HepG2 (cell line): ENCODE measurements around the gene SRC. TPM values are rescaled to one million over a fixed set of nuclear protein-coding genes. Genes with fewer than 3 reads are reported as not detected.

ENCODE experiments used
- ATAC-seq: fragments of 200-7000 bp; cut with Tn5 transposase; 3 replicates; pipeline ENCODE4 v1.9.1; 2020; ENCODE audit warnings: mild to moderate bottlenecking, moderate library complexity
- BruUV-seq: library from RNA; stranded (reverse); fragments of 400-500 nt; replicated peaks from 2 replicates; lab custom pipeline; 2021; lab: Mats Ljungman, UMichigan
- CTCF ChIA-PET: fragments of 300-600 bp; formaldehyde crosslinking; extraction: SDS; loops from one replicate; lab custom pipeline; 2021; ENCODE audit warnings: low total read pairs, inconsistent platforms, low intra/inter-chr PET ratio; lab: Yijun Ruan, JAX
- POLR2A ChIA-PET: fragments of 350-600 bp; sonication (Branson Sonifier 250); formaldehyde crosslinking; loops from one replicate; lab custom pipeline; 2020; ENCODE audit warnings: antibody characterized with exemption, inconsistent platforms; lab: Yijun Ruan, JAX
- DNase-seq: peaks from one replicate; pipeline ENCODE4 v3.0.0-alpha.2; 2015; ENCODE audit warnings: low spot score
- FAIRE-seq: peaks from 3 replicates; lab custom pipeline; 2011; peaks lifted over from hg19 to GRCh38; lab: Jason Lieb, UNC
- H2AFZ ChIP-seq: one replicate; pipeline ENCODE4 v1.6.1; 2011; ENCODE audit warnings: low read length, inconsistent platforms
- H3K27ac ChIP-seq: fragments of 300-600 bp; 3 replicates; pipeline ENCODE4 v1.8.0; 2011; ENCODE audit warnings: mixed run types, mild to moderate bottlenecking, mixed read lengths, low read length, inconsistent platforms; ENCODE audit not compliant: insufficient read depth; ENCODE audit errors: extremely low read length
- H3K27me3 ChIP-seq, 2 experiments: fragments of 200-600 bp in 1 of 2; 2 replicates in 1 of 2; 3 replicates in 1 of 2; pipeline versions ENCODE4 v1.6.0 to v1.8.0; 2011; ENCODE audit warnings: low read length in 2 of 2, mild to moderate bottlenecking in 2 of 2, moderate library complexity in 2 of 2, inconsistent platforms in 1 of 2; ENCODE audit not compliant: insufficient read depth in 2 of 2, control insufficient read depth in 1 of 2
- H3K36me3 ChIP-seq, 2 experiments: fragments of 200-600 bp in 1 of 2; replicated peaks in 1 of 2; 2 replicates in 1 of 2; 3 replicates in 1 of 2; pipeline versions ENCODE4 v1.5.1 to v1.8.0; 2011; ENCODE audit warnings: low read length in 2 of 2, inconsistent platforms in 1 of 2; ENCODE audit not compliant: insufficient read depth in 2 of 2, control insufficient read depth in 1 of 2
- H3K4me1 ChIP-seq: 2 replicates; pipeline ENCODE4 v1.5.1; 2012; ENCODE audit warnings: low read length, inconsistent platforms; ENCODE audit not compliant: insufficient read depth
- H3K4me2 ChIP-seq: 2 replicates; pipeline ENCODE4 v1.6.0; 2011; ENCODE audit warnings: low read depth, low read length, inconsistent platforms
- H3K4me3 ChIP-seq, 3 experiments: fragments of 200-600 bp in 1 of 3; sonication (generic), shearing (Covaris generic) in 1 of 3; replicated peaks in 1 of 3; 2 replicates each; pipeline ENCODE4 v1.5.1; 2011 to 2016; ENCODE audit warnings: low read length in 3 of 3, inconsistent platforms in 2 of 3, low read depth in 2 of 3, mild to moderate bottlenecking in 2 of 3, control low read depth in 1 of 3, mixed read lengths in 1 of 3; ENCODE audit not compliant: insufficient read depth in 1 of 3
- H3K79me2 ChIP-seq: one replicate; pipeline ENCODE4 v1.6.1; 2011; ENCODE audit warnings: low read length, inconsistent platforms; ENCODE audit not compliant: insufficient read depth
- H3K9ac ChIP-seq: 2 replicates; pipeline ENCODE4 v1.6.0; 2011; ENCODE audit warnings: mild to moderate bottlenecking, low read depth, low read length, inconsistent platforms; ENCODE audit not compliant: insufficient read depth
- H3K9me3 ChIP-seq: 2 replicates; pipeline ENCODE4 v1.5.1; 2012; ENCODE audit warnings: mild to moderate bottlenecking, low read length
- H4K20me1 ChIP-seq: 2 replicates; pipeline ENCODE4 v1.6.0; 2011; ENCODE audit warnings: inconsistent platforms, mild to moderate bottlenecking, low read length, moderate library complexity; ENCODE audit not compliant: insufficient read depth
- POLR2A ChIP-seq, 2 experiments: IDR thresholded peaks; 2 replicates each; pipeline ENCODE4 v1.6.1; 2011; ENCODE audit warnings: low read depth in 2 of 2, low read length in 2 of 2, mild to moderate bottlenecking in 1 of 2, moderate library complexity in 1 of 2; ENCODE audit not compliant: insufficient read depth in 1 of 2
- ZNF883 ChIP-seq: sonication (generic); formaldehyde crosslinking; IDR thresholded peaks from 2 replicates; pipeline ENCODE4 v1.5.1; 2020; ENCODE audit warnings: mild to moderate bottlenecking, missing genetic modification reagents; ENCODE audit errors: not compliant biosample characterization
- WGBS: methylation state at CpG from one replicate; pipeline ENCODE4 v1.1.6; 2017; ENCODE audit warnings: low lambda C conversion rate; 5-methylcytosine and 5-hydroxymethylcytosine counted together
- in situ Hi-C: cut with HindIII; loops from 2 replicates; pipeline ENCODE4 v1.10.0; 2017; ENCODE audit warnings: low pct_unique_long_range_greater_than_20kb; ENCODE audit not compliant: extremely low pct_ligation_motif_present
- intact Hi-C: fragments of 100-400 bp; cut with micrococcal nuclease; formaldehyde crosslinking; loops from one replicate; pipeline ENCODE4 v1.10.0; 2022; ENCODE audit not compliant: unreplicated experiment
- polyA plus RNA-seq, 8 experiments: library from polyadenylated mRNA; depleted of rRNA in 3 of 8; stranded (reverse) in 7 of 8; unstranded in 1 of 8; fragments of >200 nt; fragmentation: Illumina TruSeq in 4 of 8; extraction: Trizol in 4 of 8; gene quantifications; 2 replicates each; pipeline versions ENCODE4 v1.2.1 to v1.2.3, GENCODE V29; 2011 to 2016; ENCODE audit warnings: low read depth in 4 of 8, missing spikeins in 1 of 8, mixed read lengths in 1 of 8; ENCODE audit not compliant: insufficient read depth in 1 of 8
- total RNA-seq, 5 experiments: library from RNA; depleted of rRNA; stranded (reverse); fragments of >200 nt; fragmentation: Illumina TruSeq; extraction: Trizol; gene quantifications; 2 replicates each; pipeline ENCODE4 v1.2.3, GENCODE V29; 2016; ENCODE audit warnings: low read depth in 1 of 5
- TF ChIP-seq, protein P1 (sequence below): sonication (generic); formaldehyde crosslinking; IDR thresholded peaks from 2 replicates; pipeline ENCODE4 v1.5.0; 2020; ENCODE audit warnings: mild to moderate bottlenecking, missing genetic modification reagents, borderline replicate concordance
- TF ChIP-seq, protein P2 (sequence below): sonication (generic); formaldehyde crosslinking; IDR thresholded peaks from 2 replicates; pipeline ENCODE4 v1.5.1; 2020; ENCODE audit warnings: mild to moderate bottlenecking, missing genetic modification reagents
- TF ChIP-seq, protein P3 (sequence below): sonication (generic); formaldehyde crosslinking; IDR thresholded peaks from 2 replicates; pipeline ENCODE4 v1.9.0; 2021; ENCODE audit warnings: missing genetic modification reagents, mild to moderate bottlenecking, borderline replicate concordance
- TF ChIP-seq, protein P4 (sequence below): sonication (generic); formaldehyde crosslinking; IDR thresholded peaks from 2 replicates; pipeline ENCODE4 v1.4.0; 2020; ENCODE audit warnings: mild to moderate bottlenecking, missing genetic modification reagents
- TF ChIP-seq, protein P5 (sequence below): sonication (generic); formaldehyde crosslinking; IDR thresholded peaks from 2 replicates; pipeline ENCODE4 v1.8.1; 2022; ENCODE audit warnings: low read depth, mild to moderate bottlenecking, missing genetic modification reagents

Gene SRC
- total and polyA plus RNA-seq, 2 of the 13 experiments (the other 11 are each of a cell fraction or from before 2014, with no cell fraction given), result 54.7 to 192 TPM

DNA sequence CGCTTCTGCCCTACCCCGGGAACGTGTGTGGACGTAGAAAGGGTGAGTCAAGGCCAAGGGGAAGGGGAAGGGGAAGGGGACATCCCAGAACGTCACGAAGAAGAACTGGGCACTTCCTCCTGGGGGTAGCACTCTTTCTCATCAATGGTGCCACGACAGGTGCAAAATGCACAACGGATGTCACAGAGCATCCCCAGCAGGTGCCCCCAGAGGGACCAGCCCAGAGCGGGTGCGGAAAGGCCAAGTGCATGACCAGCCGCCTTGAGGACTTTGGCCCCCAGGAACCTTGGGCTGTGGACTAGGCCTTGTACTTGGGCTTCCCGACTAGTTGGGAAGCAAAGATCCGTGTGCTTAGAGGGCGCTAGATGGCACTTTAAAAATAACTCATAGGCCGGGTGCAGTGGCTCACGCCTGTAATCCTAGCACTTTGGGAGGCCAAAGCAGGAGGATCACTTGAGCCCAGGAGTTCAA lies 12.1 kb upstream of the SRC start (continued):
- TF ChIP-seq, protein P1, sequence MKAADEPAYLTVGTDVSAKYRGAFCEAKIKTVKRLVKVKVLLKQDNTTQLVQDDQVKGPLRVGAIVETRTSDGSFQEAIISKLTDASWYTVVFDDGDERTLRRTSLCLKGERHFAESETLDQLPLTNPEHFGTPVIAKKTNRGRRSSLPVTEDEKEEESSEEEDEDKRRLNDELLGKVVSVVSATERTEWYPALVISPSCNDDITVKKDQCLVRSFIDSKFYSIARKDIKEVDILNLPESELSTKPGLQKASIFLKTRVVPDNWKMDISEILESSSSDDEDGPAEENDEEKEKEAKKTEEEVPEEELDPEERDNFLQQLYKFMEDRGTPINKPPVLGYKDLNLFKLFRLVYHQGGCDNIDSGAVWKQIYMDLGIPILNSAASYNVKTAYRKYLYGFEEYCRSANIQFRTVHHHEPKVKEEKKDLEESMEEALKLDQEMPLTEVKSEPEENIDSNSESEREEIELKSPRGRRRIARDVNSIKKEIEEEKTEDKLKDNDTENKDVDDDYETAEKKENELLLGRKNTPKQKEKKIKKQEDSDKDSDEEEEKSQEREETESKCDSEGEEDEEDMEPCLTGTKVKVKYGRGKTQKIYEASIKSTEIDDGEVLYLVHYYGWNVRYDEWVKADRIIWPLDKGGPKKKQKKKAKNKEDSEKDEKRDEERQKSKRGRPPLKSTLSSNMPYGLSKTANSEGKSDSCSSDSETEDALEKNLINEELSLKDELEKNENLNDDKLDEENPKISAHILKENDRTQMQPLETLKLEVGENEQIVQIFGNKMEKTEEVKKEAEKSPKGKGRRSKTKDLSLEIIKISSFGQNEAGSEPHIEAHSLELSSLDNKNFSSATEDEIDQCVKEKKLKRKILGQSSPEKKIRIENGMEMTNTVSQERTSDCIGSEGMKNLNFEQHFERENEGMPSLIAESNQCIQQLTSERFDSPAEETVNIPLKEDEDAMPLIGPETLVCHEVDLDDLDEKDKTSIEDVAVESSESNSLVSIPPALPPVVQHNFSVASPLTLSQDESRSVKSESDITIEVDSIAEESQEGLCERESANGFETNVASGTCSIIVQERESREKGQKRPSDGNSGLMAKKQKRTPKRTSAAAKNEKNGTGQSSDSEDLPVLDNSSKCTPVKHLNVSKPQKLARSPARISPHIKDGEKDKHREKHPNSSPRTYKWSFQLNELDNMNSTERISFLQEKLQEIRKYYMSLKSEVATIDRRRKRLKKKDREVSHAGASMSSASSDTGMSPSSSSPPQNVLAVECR (CRISPR knock-in tag), result peak; percentile 26; the same call in 1 of the 2 replicates
- TF ChIP-seq ZNF883 (CRISPR knock-in tag), result peak; percentile 78
- no peak for TF ChIP-seq POLR2A (IDR thresholded peaks at IDR 0.05; ENCODE audit: insufficient read depth in 1 of 2, low read depth in 2 of 2, low read length in 2 of 2)

DNA sequence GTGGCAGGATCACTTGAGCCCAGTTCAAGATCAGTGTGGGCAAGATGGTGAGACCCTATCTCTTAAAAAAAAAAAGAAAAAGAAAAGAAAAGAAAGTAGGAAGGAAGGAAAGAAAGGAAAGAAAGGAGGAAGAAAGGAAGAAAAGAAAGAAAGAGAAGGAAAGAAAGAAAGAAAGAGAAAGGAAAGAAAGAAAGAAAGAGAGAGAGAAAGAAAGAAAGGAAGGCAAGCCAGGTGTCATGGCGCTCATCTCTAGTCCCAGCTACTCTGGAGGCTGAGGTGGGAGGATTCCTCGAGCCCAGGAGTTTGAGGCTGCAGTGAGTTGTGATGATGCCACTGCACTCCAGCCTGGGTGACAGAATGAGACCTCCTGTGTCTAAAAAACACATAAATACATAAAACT lies 11.5 kb upstream of the SRC start:
- FAIRE-seq (no peak), DNase-seq (no peak), ATAC-seq (no peak)
- Histone ChIP-seq H4K20me1 (no peaks in the 10 kb centered on the region), H2AFZ (no peak overlapping the region), H3K4me2 (no peak overlapping the region), H3K27me3 (no peaks in the 10 kb centered on the region), H3K36me3 (no peaks in the 10 kb centered on the region), H3K4me1 (peaks cover 89% of the 10 kb centered on the region), H3K4me3 (no peak overlapping the region), H3K9ac (no peak overlapping the region), H3K27ac (no peak overlapping the region), H3K79me2 (peaks cover 4% of the 10 kb centered on the region), H3K9me3 (no peaks in the 10 kb centered on the region)
- POLR2A ChIA-PET, result interaction anchor here (0.7 to 5.1 kb wide), 5 partner anchors 11 to 970 kb away, joined by 3 to 45 read pairs (median 4); partner anchors contain the start of genes BPI and SRC
- in situ Hi-C loops, result no loop called here
- intact Hi-C loops, result no loop called here
- BruUV-seq, result no TSS peak
- TF ChIP-seq, protein P2, sequence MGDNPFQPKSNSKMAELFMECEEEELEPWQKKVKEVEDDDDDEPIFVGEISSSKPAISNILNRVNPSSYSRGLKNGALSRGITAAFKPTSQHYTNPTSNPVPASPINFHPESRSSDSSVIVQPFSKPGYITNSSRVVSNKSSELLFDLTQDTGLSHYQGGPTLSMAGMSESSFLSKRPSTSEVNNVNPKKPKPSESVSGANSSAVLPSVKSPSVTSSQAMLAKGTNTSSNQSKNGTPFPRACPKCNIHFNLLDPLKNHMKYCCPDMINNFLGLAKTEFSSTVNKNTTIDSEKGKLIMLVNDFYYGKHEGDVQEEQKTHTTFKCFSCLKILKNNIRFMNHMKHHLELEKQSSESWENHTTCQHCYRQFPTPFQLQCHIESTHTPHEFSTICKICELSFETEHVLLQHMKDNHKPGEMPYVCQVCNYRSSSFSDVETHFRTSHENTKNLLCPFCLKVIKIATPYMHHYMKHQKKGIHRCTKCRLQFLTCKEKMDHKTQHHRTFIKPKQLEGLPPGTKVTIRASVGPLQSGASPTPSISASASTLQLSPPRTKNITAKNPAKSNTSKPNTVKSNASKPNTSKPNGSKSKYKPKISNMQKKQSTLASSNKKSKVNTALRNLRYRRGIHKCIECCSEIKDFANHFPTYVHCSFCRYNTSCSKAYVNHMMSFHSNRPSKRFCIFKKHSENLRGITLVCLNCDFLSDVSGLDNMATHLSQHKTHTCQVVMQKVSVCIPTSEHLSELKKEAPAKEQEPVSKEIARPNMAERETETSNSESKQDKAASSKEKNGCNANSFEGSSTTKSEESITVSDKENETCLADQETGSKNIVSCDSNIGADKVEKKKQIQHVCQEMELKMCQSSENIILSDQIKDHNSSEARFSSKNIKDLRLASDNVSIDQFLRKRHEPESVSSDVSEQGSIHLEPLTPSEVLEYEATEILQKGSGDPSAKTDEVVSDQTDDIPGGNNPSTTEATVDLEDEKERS (CRISPR knock-in tag), result 0 out of 2 replicates have a peak, but pooled peaks have one; percentile 3
- TF ChIP-seq, protein P3, sequence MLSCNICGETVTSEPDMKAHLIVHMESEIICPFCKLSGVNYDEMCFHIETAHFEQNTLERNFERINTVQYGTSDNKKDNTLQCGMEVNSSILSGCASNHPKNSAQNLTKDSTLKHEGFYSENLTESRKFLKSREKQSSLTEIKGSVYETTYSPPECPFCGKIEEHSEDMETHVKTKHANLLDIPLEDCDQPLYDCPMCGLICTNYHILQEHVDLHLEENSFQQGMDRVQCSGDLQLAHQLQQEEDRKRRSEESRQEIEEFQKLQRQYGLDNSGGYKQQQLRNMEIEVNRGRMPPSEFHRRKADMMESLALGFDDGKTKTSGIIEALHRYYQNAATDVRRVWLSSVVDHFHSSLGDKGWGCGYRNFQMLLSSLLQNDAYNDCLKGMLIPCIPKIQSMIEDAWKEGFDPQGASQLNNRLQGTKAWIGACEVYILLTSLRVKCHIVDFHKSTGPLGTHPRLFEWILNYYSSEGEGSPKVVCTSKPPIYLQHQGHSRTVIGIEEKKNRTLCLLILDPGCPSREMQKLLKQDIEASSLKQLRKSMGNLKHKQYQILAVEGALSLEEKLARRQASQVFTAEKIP (CRISPR knock-in tag), result no peak
- TF ChIP-seq, protein P4, sequence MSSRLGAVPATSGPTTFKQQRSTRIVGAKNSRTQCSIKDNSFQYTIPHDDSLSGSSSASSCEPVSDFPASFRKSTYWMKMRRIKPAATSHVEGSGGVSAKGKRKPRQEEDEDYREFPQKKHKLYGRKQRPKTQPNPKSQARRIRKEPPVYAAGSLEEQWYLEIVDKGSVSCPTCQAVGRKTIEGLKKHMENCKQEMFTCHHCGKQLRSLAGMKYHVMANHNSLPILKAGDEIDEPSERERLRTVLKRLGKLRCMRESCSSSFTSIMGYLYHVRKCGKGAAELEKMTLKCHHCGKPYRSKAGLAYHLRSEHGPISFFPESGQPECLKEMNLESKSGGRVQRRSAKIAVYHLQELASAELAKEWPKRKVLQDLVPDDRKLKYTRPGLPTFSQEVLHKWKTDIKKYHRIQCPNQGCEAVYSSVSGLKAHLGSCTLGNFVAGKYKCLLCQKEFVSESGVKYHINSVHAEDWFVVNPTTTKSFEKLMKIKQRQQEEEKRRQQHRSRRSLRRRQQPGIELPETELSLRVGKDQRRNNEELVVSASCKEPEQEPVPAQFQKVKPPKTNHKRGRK (CRISPR knock-in tag), result peak; percentile 97
- TF ChIP-seq, protein P5, sequence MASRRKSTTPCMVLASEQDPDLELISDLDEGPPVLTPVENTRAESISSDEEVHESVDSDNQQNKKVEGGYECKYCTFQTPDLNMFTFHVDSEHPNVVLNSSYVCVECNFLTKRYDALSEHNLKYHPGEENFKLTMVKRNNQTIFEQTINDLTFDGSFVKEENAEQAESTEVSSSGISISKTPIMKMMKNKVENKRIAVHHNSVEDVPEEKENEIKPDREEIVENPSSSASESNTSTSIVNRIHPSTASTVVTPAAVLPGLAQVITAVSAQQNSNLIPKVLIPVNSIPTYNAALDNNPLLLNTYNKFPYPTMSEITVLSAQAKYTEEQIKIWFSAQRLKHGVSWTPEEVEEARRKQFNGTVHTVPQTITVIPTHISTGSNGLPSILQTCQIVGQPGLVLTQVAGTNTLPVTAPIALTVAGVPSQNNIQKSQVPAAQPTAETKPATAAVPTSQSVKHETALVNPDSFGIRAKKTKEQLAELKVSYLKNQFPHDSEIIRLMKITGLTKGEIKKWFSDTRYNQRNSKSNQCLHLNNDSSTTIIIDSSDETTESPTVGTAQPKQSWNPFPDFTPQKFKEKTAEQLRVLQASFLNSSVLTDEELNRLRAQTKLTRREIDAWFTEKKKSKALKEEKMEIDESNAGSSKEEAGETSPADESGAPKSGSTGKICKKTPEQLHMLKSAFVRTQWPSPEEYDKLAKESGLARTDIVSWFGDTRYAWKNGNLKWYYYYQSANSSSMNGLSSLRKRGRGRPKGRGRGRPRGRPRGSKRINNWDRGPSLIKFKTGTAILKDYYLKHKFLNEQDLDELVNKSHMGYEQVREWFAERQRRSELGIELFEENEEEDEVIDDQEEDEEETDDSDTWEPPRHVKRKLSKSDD (CRISPR knock-in tag), result no peak
- 90% methylated on average over 2 of the region's 2 CpGs for WGBS
- CTCF ChIA-PET, result no interaction called here
